Hepatocyte (in vitro differentiated cells): ENCODE results near the gene STK38. TPM values are rescaled to one million over a fixed set of nuclear protein-coding genes. Genes with fewer than 3 reads are reported as not detected.
A peak's percentile ranks its signal among the peaks of the same experiment; 100 is the strongest.

ENCODE experiments used
- DNase-seq: peaks from one replicate; pipeline ENCODE4 v3.0.0-alpha.2; 2016; ENCODE audit warnings: low spot score
- H2AFZ ChIP-seq: fragments of 200-600 bp; sonication (generic); 2 replicates; pipeline ENCODE4 v1.6.0; 2016; ENCODE audit warnings: antibody characterized with exemption, mild to moderate bottlenecking
- H3K27ac ChIP-seq: fragments of 200-600 bp; sonication (generic); 2 replicates; pipeline ENCODE4 v1.5.1; 2016; ENCODE audit warnings: mild to moderate bottlenecking
- H3K27me3 ChIP-seq: fragments of 200-600 bp; sonication (generic); 2 replicates; pipeline ENCODE4 v1.6.1; 2016
- H3K36me3 ChIP-seq: fragments of 200-600 bp; sonication (generic); replicated peaks from 2 replicates; pipeline ENCODE4 v1.5.1; 2016; ENCODE audit warnings: low read depth; ENCODE audit not compliant: insufficient read depth
- H3K4me1 ChIP-seq: fragments of 200-600 bp; sonication (generic); 2 replicates; pipeline ENCODE4 v1.5.1; 2016; ENCODE audit warnings: mild to moderate bottlenecking, moderate library complexity; ENCODE audit not compliant: insufficient read depth
- H3K4me2 ChIP-seq: fragments of 200-600 bp; sonication (generic); 2 replicates; pipeline ENCODE4 v1.6.0; 2016
- H3K4me3 ChIP-seq: fragments of 200-600 bp; sonication (generic); 2 replicates; pipeline ENCODE4 v1.5.1; 2016; ENCODE audit warnings: mild to moderate bottlenecking
- H3K79me2 ChIP-seq: fragments of 200-600 bp; sonication (generic); 2 replicates; pipeline ENCODE4 v1.6.0; 2017; ENCODE audit warnings: mild to moderate bottlenecking
- H3K9me2 ChIP-seq: fragments of 200-600 bp; sonication (generic); replicated peaks from 2 replicates; pipeline ENCODE4 v1.6.0; 2017; ENCODE audit warnings: mild to moderate bottlenecking; ENCODE audit not compliant: insufficient read depth
- H3K9me3 ChIP-seq: fragments of 200-600 bp; sonication (generic); 2 replicates; pipeline ENCODE4 v1.5.1; 2016; ENCODE audit warnings: low read depth, mild to moderate bottlenecking
- H4K20me1 ChIP-seq: fragments of 200-600 bp; sonication (generic); 2 replicates; pipeline ENCODE4 v1.6.0; 2016; ENCODE audit warnings: mild to moderate bottlenecking; ENCODE audit not compliant: insufficient read depth, poor library complexity, severe bottlenecking
- CTCF ChIP-seq: fragments of 200-600 bp; sonication (generic); IDR thresholded peaks from 2 replicates; pipeline ENCODE4 v1.5.1; 2016; ENCODE audit warnings: antibody characterized with exemption, mild to moderate bottlenecking; ENCODE audit not compliant: poor library complexity
- EZH2 ChIP-seq: fragments of 200-600 bp; sonication (generic); IDR thresholded peaks from 2 replicates; pipeline ENCODE4 v1.6.1; 2016; ENCODE audit warnings: antibody characterized with exemption, mild to moderate bottlenecking, borderline replicate concordance
- EZH2phosphoT487 ChIP-seq: fragments of 200-600 bp; sonication (generic); IDR thresholded peaks from one replicate; pipeline ENCODE4 v1.6.1; 2018; ENCODE audit warnings: antibody characterized with exemption, mild to moderate bottlenecking, low read depth, moderate library complexity; ENCODE audit not compliant: unreplicated experiment, severe bottlenecking
- WGBS: methylation state at CpG from one replicate; pipeline ENCODE4 v1.1.6; 2016; ENCODE audit warnings: low lambda C conversion rate; ENCODE audit errors: missing lambda C conversion rate; 5-methylcytosine and 5-hydroxymethylcytosine counted together
- polyA plus RNA-seq: library from polyadenylated mRNA; unstranded; fragments of >200 nt; fragmentation: Nextera tagmentation; extraction: Ambion mirVana; gene quantifications from 2 replicates; pipeline ENCODE4 v1.2.1, GENCODE V29; 2016
- total RNA-seq: library from RNA; depleted of rRNA; stranded (reverse); fragments of >200 nt; gene quantifications from 2 replicates; pipeline ENCODE4 v1.2.3, GENCODE V29; 2014

Gene STK38
- total and polyA plus RNA-seq, 2 experiments from 2014 or later = 27.7 to 39.1 TPM

GRCh38 chr6:36508532-36508931, 38.7 kb downstream of the STK38 start:
- Histone ChIP-seq H3K4me2 (no peak overlapping the region), H3K27ac (no peak overlapping the region), H3K4me3 (no peak overlapping the region), H3K4me1 (peaks cover 24% of the 10 kb centered on the region), H3K9me2 (no peaks in the 10 kb centered on the region), H3K79me2 (no peaks in the 10 kb centered on the region), H2AFZ (no peak overlapping the region), H3K27me3 (no peaks in the 10 kb centered on the region), H3K36me3 (no peaks in the 10 kb centered on the region), H3K9me3 (no peaks in the 10 kb centered on the region), H4K20me1 (no peaks in the 10 kb centered on the region)
- TF ChIP-seq EZH2 (no peak), CTCF (no peak), EZH2phosphoT487 (no peak)
- 98% methylated on average over 10 of the region's 10 CpGs for WGBS
- DNase-seq = no peak

- H3K4me3 ChIP-seq = no peak overlapping the region
- TF ChIP-seq EZH2 (no peak), CTCF (no peak), EZH2phosphoT487 (no peak)
- 17% methylated on average over 2 of the region's 2 CpGs for whole genome bisulfite sequencing
- H3K4me2 ChIP-seq = peak overlapping the region; percentile 28
- no peaks in the 10 kb centered on the region for H3K9me2 ChIP-seq
- H4K20me1 ChIP-seq = no peaks in the 10 kb centered on the region
- peak overlapping the region; percentile 56 for H3K27ac ChIP-seq
- no peak overlapping the region for H2AFZ ChIP-seq
- no peaks in the 10 kb centered on the region for H3K36me3 ChIP-seq
- peak; percentile 26 for DNase-seq
- no peaks in the 10 kb centered on the region for H3K9me3 ChIP-seq
- H3K4me1 ChIP-seq = peaks cover 24% of the 10 kb centered on the region
- no peaks in the 10 kb centered on the region for H3K27me3 ChIP-seq
- no peaks in the 10 kb centered on the region for H3K79me2 ChIP-seq
Measured at GRCh38 chr6:36506611-36507010, 40.7 kb downstream of the STK38 start.

GRCh38 chr6:36505744-36506534, 41.3 kb downstream of the STK38 start:
- Histone ChIP-seq H3K4me2 (peak overlapping the region; percentile 28), H3K36me3 (no peaks in the 10 kb centered on the region), H4K20me1 (no peaks in the 10 kb centered on the region), H3K27ac (peak overlapping the region; percentile 56), H3K4me3 (no peak overlapping the region), H3K9me2 (no peaks in the 10 kb centered on the region), H3K79me2 (no peaks in the 10 kb centered on the region), H3K9me3 (no peaks in the 10 kb centered on the region), H3K4me1 (peaks cover 24% of the 10 kb centered on the region), H2AFZ (no peak overlapping the region), H3K27me3 (no peaks in the 10 kb centered on the region)
- whole genome bisulfite sequencing = 77% methylated on average over 6 of the region's 6 CpGs
- TF ChIP-seq EZH2phosphoT487 (no peak), EZH2 (no peak), CTCF (no peak)
- no peak for DNase-seq
